Activated CD8-positive, alpha-beta T cell treated with anti-CD3 and anti-CD28 coated beads, Interleukin-2, amount 10 ng/mL, durations not matched to agents 7 days and 5 days (primary cell): ENCODE results near the gene RASAL2. TPM values are rescaled to one million over a fixed set of nuclear protein-coding genes. Genes with fewer than 3 reads are reported as not detected.
"Not testable (repeated sequence)": the region's sequence is repeated elsewhere in the genome, so short reads cannot be mapped to it uniquely, and the experiment has no call there.

Source experiments
- ATAC-seq: fragments of 150-1000 bp; cut with Tn5 transposase; one replicate; pipeline ENCODE4 v1.10.0; 2021; ENCODE audit warnings: moderate library complexity
- CTCF ChIA-PET: fragments of 350-600 bp; sonication (Branson Sonifier 250); formaldehyde crosslinking; loops from one replicate; lab custom pipeline; 2021; ENCODE audit warnings: antibody characterized with exemption; lab: Charles Lee
- POLR2A ChIA-PET: fragments of 350-600 bp; sonication (Branson Sonifier 250); formaldehyde crosslinking; loops from one replicate; lab custom pipeline; 2021; ENCODE audit warnings: antibody characterized with exemption; lab: Charles Lee
- DNase-seq: peaks from one replicate; pipeline ENCODE4 v3.0.0-alpha.2; 2020
- H3K27ac Mint-ChIP-seq: one replicate; pipeline ENCODE4 v1.8.0; 2021; ENCODE audit warnings: mild to moderate bottlenecking, mixed read lengths
- H3K27me3 Mint-ChIP-seq: one replicate; pipeline ENCODE4 v1.8.0; 2021; ENCODE audit warnings: low read depth, mixed read lengths
- H3K36me3 Mint-ChIP-seq: one replicate; pipeline ENCODE4 v1.8.0; 2021; ENCODE audit warnings: low read depth, mixed read lengths
- H3K4me1 Mint-ChIP-seq: one replicate; pipeline ENCODE4 v1.8.0; 2021; ENCODE audit warnings: low read depth, mixed read lengths
- H3K4me3 Mint-ChIP-seq: one replicate; pipeline ENCODE4 v1.8.0; 2021; ENCODE audit warnings: mild to moderate bottlenecking, mixed read lengths
- H3K9me3 Mint-ChIP-seq: one replicate; pipeline ENCODE4 v1.8.0; 2022; ENCODE audit warnings: mixed read lengths; ENCODE audit not compliant: insufficient read depth
- total RNA-seq, 2 experiments: library from RNA; stranded (reverse); gene quantifications; one replicate each; pipeline ENCODE4 v1.2.3, GENCODE V29; 2021

Gene RASAL2
- total RNA-seq, 2 experiments from 2014 or later, result not detected

- CTCF ChIA-PET, result no interaction called here
- H3K36me3 Mint-ChIP-seq, result no peaks in the 10 kb centered on the region
- peaks cover 2% of the 10 kb centered on the region for H3K27me3 Mint-ChIP-seq
- no peak for DNase-seq
- H3K27ac Mint-ChIP-seq, result no peak overlapping the region
- no peak overlapping the region for H3K4me3 Mint-ChIP-seq
- POLR2A ChIA-PET, result no interaction called here
- H3K4me1 Mint-ChIP-seq, result no peaks in the 10 kb centered on the region
- H3K9me3 Mint-ChIP-seq, result no peaks in the 10 kb centered on the region
- ATAC-seq, result no peak
Measured at GRCh38 chr1:178349801-178350200, 255.9 kb downstream of the RASAL2 start.

DNA sequence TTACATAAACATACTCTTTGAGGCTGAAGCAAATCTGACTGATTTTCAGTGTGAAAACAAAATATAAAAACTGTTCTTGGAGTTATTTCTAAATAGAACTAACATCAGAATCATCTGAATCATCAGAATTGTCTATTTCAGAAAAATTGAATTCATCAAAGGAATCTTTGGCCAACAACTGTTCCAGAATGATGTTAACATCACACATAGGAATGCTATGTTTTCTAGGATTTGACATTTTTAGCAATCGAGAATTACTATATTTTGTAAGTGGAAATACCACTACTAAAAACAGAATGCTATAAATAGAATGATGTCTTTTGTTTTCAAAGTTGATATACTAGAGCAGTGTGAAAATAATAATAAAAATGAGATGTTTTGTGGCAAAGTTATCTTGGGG lies 258.0 kb downstream of the RASAL2 start:
- CTCF ChIA-PET, POLR2A ChIA-PET, H3K4me3 Mint-ChIP-seq, ATAC-seq, H3K36me3 Mint-ChIP-seq, H3K27me3 Mint-ChIP-seq, H3K4me1 Mint-ChIP-seq, H3K27ac Mint-ChIP-seq, DNase-seq, H3K9me3 Mint-ChIP-seq: not testable (repeated sequence)

DNA sequence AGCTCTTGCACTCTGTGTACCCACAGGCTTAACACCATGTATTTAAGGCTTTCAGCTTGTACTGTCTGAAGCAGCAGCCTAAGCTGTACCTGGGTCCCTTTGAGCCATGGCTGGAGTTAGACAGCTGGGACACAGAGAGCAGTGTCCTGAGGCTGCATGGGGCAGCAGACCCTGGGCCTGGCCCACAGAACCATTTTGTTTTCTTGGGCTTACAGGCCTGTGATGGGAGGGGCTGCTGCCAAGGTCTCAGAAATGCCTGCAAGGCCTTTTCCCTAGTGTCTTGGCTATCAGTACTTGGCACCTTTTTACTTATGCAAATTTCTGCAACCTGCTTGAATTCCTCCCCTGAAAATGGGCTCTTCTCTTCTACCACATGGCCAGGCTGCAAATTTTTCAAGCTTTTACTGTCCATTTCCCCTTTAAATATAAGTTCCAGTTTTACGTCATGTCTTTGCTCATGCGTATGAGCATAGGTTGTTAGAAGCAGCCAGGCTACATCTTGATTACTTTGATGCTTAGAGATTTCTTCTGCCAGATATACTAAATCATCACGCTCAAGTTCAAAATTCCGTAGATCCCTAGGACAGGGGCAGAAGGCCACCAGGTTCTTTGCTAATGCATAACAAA lies 259.0 kb downstream of the RASAL2 start:
- ChIA-PET POLR2A (no interaction called here), CTCF (no interaction called here)
- Mint-ChIP-seq H3K4me3 (no peak overlapping the region), H3K4me1 (no peaks in the 10 kb centered on the region), H3K27ac (no peak overlapping the region), H3K36me3 (no peaks in the 10 kb centered on the region), H3K9me3 (no peaks in the 10 kb centered on the region), H3K27me3 (no peaks in the 10 kb centered on the region)
- DNase-seq (no peak), ATAC-seq (no peak)

DNA sequence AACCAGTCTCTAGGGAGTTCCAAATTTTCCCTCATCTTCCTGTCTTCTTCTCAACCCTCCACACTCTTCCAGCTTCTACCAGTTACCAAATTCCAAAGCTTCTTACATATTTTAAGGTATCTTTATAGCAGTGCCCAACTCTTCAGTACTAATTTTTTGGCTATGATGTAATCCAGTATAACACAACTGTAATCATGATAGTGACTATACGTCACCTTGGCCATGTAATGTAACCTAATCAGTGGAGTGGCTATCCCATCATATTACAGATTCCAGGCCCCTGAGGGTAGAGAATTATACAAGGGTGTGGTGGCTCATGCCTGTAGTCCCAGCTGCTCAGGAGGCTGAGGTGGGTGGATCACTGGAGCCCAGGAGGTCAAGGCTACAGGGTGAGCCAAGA lies 259.6 kb downstream of the RASAL2 start:
- no peak for ATAC-seq
- no peaks in the 10 kb centered on the region for H3K36me3 Mint-ChIP-seq
- no peaks in the 10 kb centered on the region for H3K27me3 Mint-ChIP-seq
- H3K4me3 Mint-ChIP-seq, result no peak overlapping the region
- H3K27ac Mint-ChIP-seq, result no peak overlapping the region
- no peak for DNase-seq
- ChIA-PET CTCF (interaction anchor here (1.2 kb wide), 1 partner anchor 148 kb away, joined by 3 read pairs; no protein-coding TSS in a partner anchor), POLR2A (no interaction called here)
- H3K9me3 Mint-ChIP-seq, result no peaks in the 10 kb centered on the region
- no peaks in the 10 kb centered on the region for H3K4me1 Mint-ChIP-seq

- H3K9me3 Mint-ChIP-seq, result no peaks in the 10 kb centered on the region
- POLR2A ChIA-PET, result no interaction called here
- ATAC-seq, result no peak
Measured at GRCh38 chr1:178354816-178355215, 260.9 kb downstream of the RASAL2 start.

GRCh38 chr1:178356299-178356698 lies 262.4 kb downstream of the RASAL2 start:
- H3K36me3 Mint-ChIP-seq, result no peaks in the 10 kb centered on the region
- DNase-seq, result no peak
- no peaks in the 10 kb centered on the region for H3K4me1 Mint-ChIP-seq
- ChIA-PET POLR2A (no interaction called here), CTCF (no interaction called here)
- no peak overlapping the region for H3K4me3 Mint-ChIP-seq
- no peak for ATAC-seq
- H3K27me3 Mint-ChIP-seq, result no peaks in the 10 kb centered on the region
- H3K27ac Mint-ChIP-seq, result no peak overlapping the region
- no peaks in the 10 kb centered on the region for H3K9me3 Mint-ChIP-seq

More at GRCh38 chr1:178354816-178355215, 260.9 kb downstream of the RASAL2 start:
- H3K36me3 Mint-ChIP-seq, result no peaks in the 10 kb centered on the region
- CTCF ChIA-PET, result no interaction called here
- H3K4me3 Mint-ChIP-seq, result no peak overlapping the region
- DNase-seq, result no peak
- H3K27me3 Mint-ChIP-seq, result no peaks in the 10 kb centered on the region
- H3K27ac Mint-ChIP-seq, result no peak overlapping the region
- H3K4me1 Mint-ChIP-seq, result no peaks in the 10 kb centered on the region

GRCh38 chr1:178358456-178358855 lies 264.6 kb downstream of the RASAL2 start:
- no peak for ATAC-seq
- Mint-ChIP-seq H3K4me1 (no peaks in the 10 kb centered on the region), H3K27ac (no peak overlapping the region), H3K27me3 (no peaks in the 10 kb centered on the region), H3K9me3 (no peaks in the 10 kb centered on the region), H3K36me3 (no peaks in the 10 kb centered on the region), H3K4me3 (no peak overlapping the region)
- CTCF ChIA-PET, result no interaction called here
- POLR2A ChIA-PET, result no interaction called here
- no peak for DNase-seq

- Mint-ChIP-seq H3K27ac (no peak overlapping the region), H3K4me1 (no peaks in the 10 kb centered on the region), H3K9me3 (no peaks in the 10 kb centered on the region), H3K27me3 (no peaks in the 10 kb centered on the region), H3K36me3 (no peaks in the 10 kb centered on the region), H3K4me3 (no peak overlapping the region)
- DNase-seq (no peak), ATAC-seq (no peak)
- ChIA-PET CTCF (interaction anchor here (0.7 kb wide), 1 partner anchor 10 kb away, joined by 4 read pairs; no protein-coding TSS in a partner anchor), POLR2A (no interaction called here)
Measured at GRCh38 chr1:178360421-178360820, 266.5 kb downstream of the RASAL2 start.

- Mint-ChIP-seq H3K27ac (no peak overlapping the region), H3K4me3 (no peak overlapping the region), H3K4me1 (no peaks in the 10 kb centered on the region), H3K9me3 (no peaks in the 10 kb centered on the region), H3K36me3 (no peaks in the 10 kb centered on the region), H3K27me3 (no peaks in the 10 kb centered on the region)
- no peak for ATAC-seq
- POLR2A ChIA-PET, result no interaction called here
- DNase-seq, result no peak
- CTCF ChIA-PET, result no interaction called here
Measured at GRCh38 chr1:178361847-178362246, 267.9 kb downstream of the RASAL2 start.

DNA sequence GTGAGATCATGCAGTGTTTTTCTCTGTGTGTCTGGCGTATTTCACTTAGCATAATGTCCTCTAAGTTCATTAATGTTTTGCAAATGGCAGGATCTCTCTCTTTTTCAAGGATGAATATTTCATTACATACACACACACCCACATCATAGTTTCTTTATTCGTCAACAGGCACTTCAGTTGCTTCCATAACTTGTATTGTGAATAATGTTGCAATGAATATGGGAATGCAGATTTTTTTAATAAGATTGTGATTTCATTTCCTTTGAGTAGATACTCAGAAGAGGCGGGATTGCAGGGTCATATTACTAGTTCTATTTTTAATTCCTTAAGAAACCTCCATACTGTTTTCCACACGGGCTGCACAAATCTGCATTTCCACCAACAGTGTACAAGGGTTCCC lies 268.8 kb downstream of the RASAL2 start:
- Mint-ChIP-seq H3K27ac (no peak overlapping the region), H3K4me1 (no peaks in the 10 kb centered on the region), H3K36me3 (no peaks in the 10 kb centered on the region), H3K4me3 (no peak overlapping the region), H3K27me3 (no peaks in the 10 kb centered on the region), H3K9me3 (no peaks in the 10 kb centered on the region)
- ChIA-PET POLR2A (no interaction called here), CTCF (no interaction called here)
- ATAC-seq (no peak), DNase-seq (no peak)

DNA sequence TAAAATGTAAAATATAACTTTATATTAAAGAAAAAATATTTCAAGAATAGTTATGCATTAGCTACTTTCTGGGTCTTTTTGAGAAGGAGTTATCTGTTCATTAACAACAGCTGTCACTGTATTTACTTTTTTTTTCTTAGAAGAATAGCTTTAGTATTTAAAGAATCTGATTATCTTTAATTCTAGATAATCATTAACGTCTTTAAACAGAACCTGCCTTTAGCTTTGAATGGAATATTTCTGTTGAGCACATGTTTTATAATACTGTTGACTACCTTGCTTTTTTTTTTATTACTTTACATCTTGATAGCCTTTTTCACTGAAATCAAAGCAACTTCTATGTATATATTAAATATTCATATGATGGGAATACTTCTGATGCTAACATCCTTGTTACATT lies 270.9 kb downstream of the RASAL2 start:
- Mint-ChIP-seq H3K9me3 (no peaks in the 10 kb centered on the region), H3K27me3 (no peaks in the 10 kb centered on the region), H3K36me3 (no peaks in the 10 kb centered on the region), H3K4me1 (no peaks in the 10 kb centered on the region), H3K27ac (no peak overlapping the region), H3K4me3 (no peak overlapping the region)
- ChIA-PET CTCF (no interaction called here), POLR2A (interaction anchor here (0.6 kb wide), 1 partner anchor 1310 kb away, joined by 3 read pairs; no protein-coding TSS in a partner anchor)
- DNase-seq, result no peak
- ATAC-seq, result no peak

- DNase-seq (no peak), ATAC-seq (no peak)
- Mint-ChIP-seq H3K27me3 (peaks cover 2% of the 10 kb centered on the region), H3K9me3 (no peaks in the 10 kb centered on the region), H3K27ac (no peak overlapping the region), H3K4me3 (no peak overlapping the region), H3K4me1 (no peaks in the 10 kb centered on the region), H3K36me3 (no peaks in the 10 kb centered on the region)
- POLR2A ChIA-PET, result no interaction called here
- CTCF ChIA-PET, result no interaction called here
Measured at GRCh38 chr1:178367151-178367550, 273.2 kb downstream of the RASAL2 start.

DNA sequence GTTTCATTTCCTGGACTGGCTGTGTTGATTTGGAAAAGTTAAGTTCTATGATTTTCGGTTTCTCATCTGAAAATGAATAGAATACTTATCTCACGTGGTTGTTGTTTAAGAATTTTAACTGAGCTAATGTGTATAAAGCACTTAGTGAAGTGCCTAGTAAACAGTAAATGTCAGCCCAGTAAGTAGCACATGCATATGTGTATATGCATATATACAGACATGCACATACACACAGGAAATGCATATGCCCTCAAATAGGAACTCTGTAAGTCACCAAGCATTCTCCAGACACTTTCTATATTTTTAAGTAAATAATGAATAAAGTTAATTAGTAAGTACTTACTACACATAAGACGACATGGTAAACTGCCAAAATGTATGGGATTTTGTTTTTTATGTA lies 274.3 kb downstream of the RASAL2 start:
- no peaks in the 10 kb centered on the region for H3K9me3 Mint-ChIP-seq
- peaks cover 2% of the 10 kb centered on the region for H3K27me3 Mint-ChIP-seq
- H3K4me1 Mint-ChIP-seq, result no peaks in the 10 kb centered on the region
- no peaks in the 10 kb centered on the region for H3K36me3 Mint-ChIP-seq
- H3K27ac Mint-ChIP-seq, result no peak overlapping the region
- ATAC-seq, result no peak
- H3K4me3 Mint-ChIP-seq, result no peak overlapping the region
- no peak for DNase-seq
- CTCF ChIA-PET, result no interaction called here
- POLR2A ChIA-PET, result no interaction called here
